ENCODE measurements around the gene SPIRE1.

SPIRE1 gene

GRCh38 chr18:12657684-12658425, at the start of gene SPIRE1:
SPIRE1 (minus strand) TSS chr18:12658107; CDS start chr18:12657866, 241 bp downstream.
- peak; percentile 2 for DNase-seq

DNA sequence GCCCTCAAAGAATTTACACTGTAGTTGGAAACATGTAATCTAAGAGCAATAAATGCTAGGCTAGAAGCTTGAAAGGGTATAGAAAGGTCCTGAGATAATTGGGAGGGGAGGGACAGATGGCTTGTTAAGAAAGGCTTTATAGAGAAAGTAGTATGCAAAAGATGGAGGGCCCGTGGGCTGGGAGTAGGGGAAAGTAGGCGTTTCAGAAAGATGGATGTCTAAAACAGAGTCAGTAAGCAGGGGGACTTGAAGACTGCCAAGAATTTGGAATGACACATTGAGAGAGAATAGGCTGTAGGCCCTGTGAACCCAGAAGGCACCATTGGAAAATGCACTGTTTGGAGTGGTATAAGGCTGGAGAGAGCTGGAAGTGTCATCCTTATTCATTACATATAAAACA, 45.8 kb upstream of the SPIRE1 start:
- no peak for DNase-seq

GRCh38 chr18:12703096-12703567, 45.2 kb upstream of the SPIRE1 start:
- no peak for DNase-seq

DNA sequence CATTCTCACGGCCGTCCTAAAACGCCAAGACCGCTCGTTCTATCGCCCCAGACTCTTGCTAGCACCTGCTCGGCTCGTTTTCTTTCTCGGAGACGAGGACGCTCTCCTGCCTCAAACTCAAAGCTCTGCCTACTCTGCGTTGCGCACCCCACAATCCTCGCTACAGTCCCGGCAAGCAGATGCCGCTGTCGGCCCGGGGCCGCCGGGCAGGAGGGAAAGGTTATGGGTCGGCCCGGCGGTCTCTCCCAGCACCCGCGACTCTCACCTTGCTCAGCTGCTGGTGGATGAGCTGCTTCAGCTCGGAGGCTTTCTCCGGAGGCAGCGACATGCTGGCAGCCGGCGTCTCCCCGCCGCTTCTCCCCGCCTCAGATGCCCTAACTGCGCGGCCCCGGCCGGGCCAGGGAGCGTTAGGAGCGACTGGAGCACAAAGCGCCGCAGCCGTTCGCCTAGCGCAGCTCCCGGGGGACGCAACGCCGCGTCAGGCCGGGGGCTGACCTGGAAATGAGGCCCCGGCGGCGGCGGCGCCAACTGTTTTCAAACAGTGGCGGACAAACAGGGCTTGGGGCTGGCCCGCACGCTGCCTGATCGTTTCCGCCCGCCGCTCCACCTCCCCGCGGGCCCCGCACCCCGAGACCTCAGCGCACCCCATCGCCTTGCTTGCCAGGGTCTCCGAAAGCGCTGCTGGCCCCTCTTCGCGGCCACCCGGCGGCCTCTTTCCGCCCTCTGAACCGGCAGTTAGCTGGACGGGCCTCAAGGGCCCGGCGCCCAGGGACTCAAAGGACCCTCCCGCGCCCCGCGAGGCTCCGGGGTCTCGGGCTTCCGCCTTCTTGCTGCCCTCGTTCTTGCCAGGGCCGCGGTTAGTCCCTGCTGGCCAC, 44.6 kb upstream of the SPIRE1 start, which contains the start of the genes CEP76 and PSMG2:
TSS of gene CEP76 (minus strand) at position 503 of the 875 bp plus-strand sequence. CDS start at position 328, 175 bp downstream.
TSS of gene PSMG2 (plus strand) at position 822 of the 875 bp plus-strand sequence. CDS start 66 bp downstream, outside the sequence.
- peak; percentile 57 for DNase-seq

- DNase-seq, result no peak
Observed at GRCh38 chr18:12701161-12701560, 43.3 kb upstream of the SPIRE1 start.

- no peak for DNase-seq
Observed at GRCh38 chr18:12699747-12700146, 41.8 kb upstream of the SPIRE1 start.

- no peak for DNase-seq
Observed at GRCh38 chr18:12694032-12694431, 36.1 kb upstream of the SPIRE1 start.

DNA sequence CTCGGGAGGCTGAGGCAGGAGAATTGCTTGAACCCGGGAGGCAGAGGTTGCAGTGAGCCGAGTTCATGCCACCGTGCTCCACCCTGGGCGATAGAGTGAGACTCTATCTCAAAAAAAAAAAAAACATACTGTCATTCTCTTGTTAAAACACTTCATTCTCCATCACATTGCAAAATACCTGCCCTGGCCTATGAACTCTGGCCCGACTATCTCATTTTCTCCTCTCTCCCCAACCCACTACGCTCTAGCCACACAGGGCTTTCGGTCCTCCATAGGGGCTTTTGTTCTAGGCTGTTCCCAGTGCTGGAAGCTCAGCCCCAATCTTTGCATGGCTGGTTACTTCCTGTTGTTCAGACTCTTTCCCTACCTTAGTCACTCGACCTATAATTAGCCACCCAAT, 34.3 kb upstream of the SPIRE1 start:
- no peak for DNase-seq

DNA sequence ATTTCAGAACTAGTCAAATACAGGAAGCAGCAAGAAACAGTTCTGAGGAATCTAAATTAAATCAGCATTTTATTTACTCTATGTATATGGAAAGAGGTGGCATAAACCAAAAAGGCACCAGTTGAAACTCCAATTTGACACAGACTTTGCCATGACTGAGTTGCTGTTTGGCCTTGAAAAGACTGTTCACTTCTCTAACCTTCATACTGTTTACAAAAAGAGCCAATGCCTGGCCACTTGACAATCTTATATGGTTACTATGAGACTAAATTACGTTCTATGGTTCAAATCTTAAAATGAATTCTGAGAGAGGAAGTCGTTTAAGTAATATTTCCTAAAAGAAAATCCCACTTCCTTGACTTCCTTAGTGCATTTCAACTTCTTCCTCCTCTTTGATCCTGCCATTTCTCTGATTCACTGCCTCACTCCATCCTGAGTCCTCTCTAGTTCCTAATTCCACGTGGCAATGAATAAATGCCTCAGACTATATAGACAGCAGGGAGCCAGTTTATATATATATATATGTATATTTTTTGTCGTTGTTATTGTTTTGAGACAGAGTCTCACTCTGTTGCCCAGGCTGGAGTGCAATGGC, 31.4 kb upstream of the SPIRE1 start:
- DNase-seq, result no peak

DNA sequence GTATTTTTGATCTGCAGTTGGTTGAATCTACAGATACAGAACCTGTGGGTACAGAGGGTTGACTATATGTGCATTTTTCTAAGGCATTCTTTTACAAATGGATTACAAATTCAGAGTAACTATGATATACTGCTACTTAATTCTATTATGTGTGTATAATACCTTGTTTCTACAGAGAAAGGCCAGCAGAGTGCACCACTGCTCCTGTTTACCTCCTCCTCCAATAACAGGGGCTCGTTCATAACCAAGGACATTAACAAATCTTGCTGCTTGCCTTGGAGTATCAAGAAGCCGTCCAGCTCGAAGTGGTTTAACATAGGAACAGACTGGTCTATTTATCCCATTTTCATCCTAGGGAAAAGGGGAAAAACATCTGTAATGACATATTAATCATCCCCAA, 28.2 kb upstream of the SPIRE1 start:
- DNase-seq, result no peak

GRCh38 chr18:12679183-12679786, 21.4 kb upstream of the SPIRE1 start:
- no peak for DNase-seq

DNA sequence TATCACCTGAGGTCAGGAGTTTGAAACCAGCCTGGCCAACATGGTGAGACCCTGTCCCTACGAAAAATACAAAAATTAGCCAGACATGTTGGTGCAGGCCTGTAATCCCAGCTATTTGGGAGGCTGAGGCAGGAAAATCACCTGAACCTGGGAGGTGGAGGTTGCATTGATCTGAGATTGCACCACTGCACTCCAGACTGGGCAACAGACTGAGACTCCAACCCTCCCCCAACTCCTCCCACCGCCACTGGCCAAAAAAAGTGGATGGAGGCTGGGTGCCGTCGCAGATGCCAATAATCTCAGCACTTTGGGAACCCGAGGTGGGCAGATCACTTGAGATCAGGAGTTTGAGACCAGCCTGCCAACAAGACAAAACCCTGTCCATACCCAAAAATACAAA, 10.1 kb upstream of the SPIRE1 start:
- no peak for DNase-seq

- DNase-seq, result no peak
Observed at GRCh38 chr18:12659904-12660605, 2.1 kb upstream of the SPIRE1 start.

DNA sequence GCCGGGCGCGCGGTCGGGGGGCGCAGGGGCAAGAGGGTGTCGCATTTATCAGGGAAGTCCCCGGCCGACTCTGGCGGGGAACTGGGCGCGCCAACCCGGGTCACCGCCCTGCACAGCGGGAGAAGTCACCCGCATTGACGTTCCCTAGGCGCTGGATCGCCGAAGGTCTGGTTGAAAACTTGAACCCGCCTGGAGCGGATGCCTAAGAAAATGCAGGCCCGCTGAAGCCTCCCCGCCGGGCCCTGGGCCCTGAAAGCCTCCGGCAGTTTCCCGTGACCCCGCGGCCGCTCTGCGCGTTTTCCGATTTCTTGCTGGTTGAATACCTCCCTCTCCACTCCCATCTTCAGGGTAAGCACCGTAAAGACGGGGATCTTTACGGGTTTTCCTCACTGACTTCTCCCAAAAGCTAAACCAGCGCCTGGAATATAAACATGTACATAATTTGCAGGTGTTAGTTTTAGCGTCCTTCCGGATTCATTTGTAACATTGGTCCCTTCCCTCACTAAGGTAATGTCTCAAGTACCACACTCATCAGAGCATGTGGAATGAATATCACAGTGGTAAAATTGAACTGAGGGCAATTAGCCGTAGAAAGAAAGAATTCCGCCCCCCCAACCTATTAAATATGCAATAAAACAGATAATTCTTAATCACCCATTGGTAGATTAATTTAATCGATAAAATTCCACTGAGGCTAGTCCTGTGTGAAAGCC, 675 bp upstream of the SPIRE1 start:
- no peak for DNase-seq

DNA sequence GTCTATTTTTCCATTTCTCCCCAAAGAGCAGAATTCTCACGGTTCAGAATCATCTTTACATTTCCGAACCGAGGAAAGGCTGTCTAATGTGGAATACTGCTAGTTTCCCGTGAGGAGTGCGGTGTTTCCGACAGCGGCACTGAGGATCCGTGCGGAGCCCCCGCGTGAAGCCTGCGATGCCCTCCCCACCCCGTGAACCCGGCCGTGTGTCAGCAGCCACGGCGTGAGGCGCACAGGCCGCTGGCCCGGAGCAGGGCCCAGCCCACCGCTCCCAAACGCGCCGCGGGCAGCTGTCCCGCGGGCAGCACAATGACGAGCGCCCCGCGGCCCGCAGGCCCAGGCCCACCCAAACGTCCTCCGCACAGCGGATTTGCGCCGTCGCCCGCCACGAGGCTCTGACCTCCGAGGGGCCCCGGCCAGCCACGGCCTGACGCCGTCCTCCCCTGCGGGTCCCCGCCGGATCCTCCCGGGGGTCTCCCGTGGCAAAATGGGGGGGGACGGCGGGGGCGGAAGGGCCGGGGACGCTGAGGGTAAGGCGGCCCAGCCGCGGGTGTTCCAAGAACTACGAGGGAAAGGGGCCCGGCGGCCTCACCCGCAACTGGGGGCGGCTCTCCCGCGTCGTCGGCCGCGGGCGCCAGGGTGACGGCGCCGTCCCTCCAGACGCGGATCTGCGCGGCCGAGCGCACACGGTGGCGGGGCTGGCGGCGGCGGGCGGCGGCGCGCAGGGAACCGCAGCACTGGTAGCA, 796 bp downstream of the SPIRE1 start:
- no peak for DNase-seq

- DNase-seq, result no peak
Observed at GRCh38 chr18:12656605-12656937, 1.3 kb downstream of the SPIRE1 start.

- DNase-seq, result no peak
Observed at GRCh38 chr18:12654971-12655370, 2.9 kb downstream of the SPIRE1 start.

- no peak for DNase-seq
Observed at GRCh38 chr18:12652861-12653401, 5.0 kb downstream of the SPIRE1 start.

DNA sequence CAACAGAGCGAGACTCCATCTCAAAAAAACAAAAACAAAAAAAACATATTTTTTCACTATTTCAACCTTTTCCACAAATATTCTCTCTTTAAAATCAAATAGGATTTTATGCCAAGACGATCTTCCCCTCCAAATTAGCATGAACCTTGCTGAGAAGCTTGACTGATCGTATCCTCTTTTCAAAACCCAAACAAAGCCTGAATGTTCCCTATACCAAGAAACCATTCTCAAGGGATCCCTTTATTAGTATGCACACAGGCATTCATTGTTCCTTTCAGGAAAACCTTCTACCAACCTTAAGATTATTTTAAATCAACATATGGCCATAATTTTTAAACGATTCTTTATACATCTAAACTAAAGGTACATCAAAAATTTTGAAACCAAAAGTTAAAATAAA, 6.3 kb downstream of the SPIRE1 start:
- DNase-seq, result no peak

DNA sequence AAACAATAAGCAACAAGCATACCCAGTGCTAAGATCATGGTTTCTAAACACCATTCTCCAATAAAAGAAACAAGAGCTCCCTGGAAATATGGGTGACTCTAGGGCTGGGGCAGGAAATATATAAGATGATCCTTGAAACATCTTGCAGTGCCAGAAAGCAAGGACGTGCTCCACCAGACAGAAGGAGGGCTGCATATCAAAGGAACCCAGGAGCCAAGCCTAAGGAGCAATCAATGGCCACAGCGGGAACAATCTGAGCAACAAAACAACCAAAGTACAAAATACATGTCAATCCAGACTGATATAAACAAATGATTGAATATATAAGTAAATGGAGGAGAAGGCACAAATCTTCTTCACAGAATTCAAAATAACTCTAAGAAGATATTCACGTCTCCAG, 10.1 kb downstream of the SPIRE1 start:
- no peak for DNase-seq

DNA sequence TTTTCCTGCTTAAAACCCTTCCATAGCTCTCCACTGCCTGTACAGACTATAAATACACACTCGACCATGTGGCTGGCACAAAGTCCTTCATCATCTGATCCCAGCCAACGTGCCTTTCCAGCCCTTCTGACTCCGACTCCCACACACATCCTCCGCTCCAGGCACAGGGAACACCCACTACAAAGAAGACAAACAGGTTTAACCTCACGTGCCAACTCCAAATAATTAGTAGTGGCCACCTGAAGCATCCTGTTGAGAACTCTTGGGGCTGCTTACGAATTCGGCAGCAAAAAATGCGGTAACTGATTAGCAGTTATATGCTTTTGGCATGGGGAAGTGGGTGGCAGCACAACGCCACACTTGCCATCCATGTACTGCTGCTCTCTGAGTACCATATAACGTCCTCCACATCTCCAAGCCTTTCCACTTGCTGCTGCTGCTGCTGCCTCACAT, 12.1 kb downstream of the SPIRE1 start:
- DNase-seq, result no peak

Data from NK-92 treated with Interleukin-12 subunit alpha and Interleukin-12 subunit beta, amount 100 ng/mL, for 24 hours (cell line).